DOHH2 (cell line): ENCODE measurements around the gene LRMDA.

ENCODE experiments used
- H3F3A ChIP-seq: fragments of 200-600 bp; sonication (generic), shearing (Covaris generic); 2 replicates; pipeline ENCODE4 v1.6.0; 2016; ENCODE audit warnings: antibody characterized with exemption, mild to moderate bottlenecking; ENCODE audit not compliant: control insufficient read depth, insufficient read depth
- H3K27ac ChIP-seq: fragments of 200-600 bp; sonication (generic); 2 replicates; pipeline ENCODE4 v1.5.1; 2014; ENCODE audit warnings: low read depth, mild to moderate bottlenecking, low read length, moderate library complexity
- H3K27me3 ChIP-seq: fragments of 200-600 bp; sonication (generic); 2 replicates; pipeline ENCODE4 v1.6.1; 2014; ENCODE audit warnings: mild to moderate bottlenecking, low read length, mixed read lengths; ENCODE audit not compliant: control insufficient read depth
- H3K36me3 ChIP-seq: fragments of 200-600 bp; sonication (generic); 2 replicates; pipeline ENCODE4 v1.6.1; 2014; ENCODE audit warnings: mild to moderate bottlenecking, low read length, moderate library complexity, mixed read lengths; ENCODE audit not compliant: control insufficient read depth
- H3K4me1 ChIP-seq: fragments of 200-600 bp; sonication (generic); 2 replicates; pipeline ENCODE4 v1.6.1; 2014; ENCODE audit warnings: mild to moderate bottlenecking, low read length, mixed read lengths; ENCODE audit not compliant: control insufficient read depth
- H3K4me2 ChIP-seq: fragments of 200-600 bp; sonication (generic); 2 replicates; pipeline ENCODE4 v1.6.0; 2014; ENCODE audit warnings: mild to moderate bottlenecking, low read length, moderate library complexity
- H3K4me3 ChIP-seq: fragments of 200-600 bp; sonication (generic); 2 replicates; pipeline ENCODE4 v1.5.1; 2014; ENCODE audit warnings: mild to moderate bottlenecking, low read length, mixed read lengths
- H3K79me2 ChIP-seq: fragments of 200-600 bp; sonication (generic); 2 replicates; pipeline ENCODE4 v1.6.1; 2014; ENCODE audit warnings: mild to moderate bottlenecking, low read length, mixed read lengths; ENCODE audit not compliant: control insufficient read depth
- H3K9me2 ChIP-seq: fragments of 200-600 bp; sonication (generic); replicated peaks from 2 replicates; pipeline ENCODE4 v1.6.1; 2014; ENCODE audit warnings: mild to moderate bottlenecking, low read length, mixed read lengths; ENCODE audit not compliant: control insufficient read depth
- H3K9me3 ChIP-seq: fragments of 200-600 bp; sonication (generic); 2 replicates; pipeline ENCODE4 v1.6.1; 2014; ENCODE audit warnings: antibody characterized with exemption, low read length, mixed read lengths; ENCODE audit not compliant: control insufficient read depth, insufficient read depth
- H4K20me1 ChIP-seq: fragments of 200-600 bp; sonication (generic); 2 replicates; pipeline ENCODE4 v1.6.0; 2014; ENCODE audit warnings: low read depth, mild to moderate bottlenecking, antibody characterized with exemption, low read length, moderate library complexity; ENCODE audit not compliant: control insufficient read depth, insufficient read depth
- CTCF ChIP-seq: fragments of 200-600 bp; sonication (generic); IDR thresholded peaks from one replicate; pipeline ENCODE4 v1.5.1; 2014; ENCODE audit warnings: antibody characterized with exemption, mild to moderate bottlenecking, low read depth, low read length; ENCODE audit not compliant: poor library complexity, severe bottlenecking
- EZH2phosphoT487 ChIP-seq: fragments of 200-600 bp; sonication (generic); IDR thresholded peaks from 2 replicates; pipeline ENCODE4 v1.6.1; 2017; ENCODE audit warnings: borderline replicate concordance, mild to moderate bottlenecking, antibody characterized with exemption, low read length, moderate library complexity, mixed read lengths

Gene LRMDA

GRCh38 chr10:76133597-76134255 is 702.3 kb downstream of the LRMDA start:
- H3F3A ChIP-seq = no peaks in the 10 kb centered on the region

DNA sequence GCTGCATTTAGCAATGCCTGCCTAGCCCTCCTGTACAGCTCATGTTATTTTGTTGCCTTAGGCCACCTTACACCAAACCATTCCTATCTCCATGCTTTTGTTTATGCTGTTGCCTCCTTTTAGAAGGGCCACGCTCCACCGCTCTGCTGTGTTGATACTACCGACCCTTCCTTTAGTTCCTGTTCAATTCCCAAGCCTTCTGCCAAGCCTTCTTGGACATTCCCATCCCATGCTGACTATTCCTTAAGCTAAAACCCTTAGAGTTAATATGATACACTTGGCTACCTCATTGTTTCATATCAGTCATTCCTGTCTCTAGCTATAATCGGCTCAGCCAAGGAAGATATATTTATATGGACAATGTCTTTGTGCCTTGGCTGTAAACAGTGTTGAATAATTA is 705.5 kb downstream of the LRMDA start:
- no peaks in the 10 kb centered on the region for H3K9me3 ChIP-seq
- no peak overlapping the region for H3K27ac ChIP-seq
- no peaks in the 10 kb centered on the region for H3K27me3 ChIP-seq

More at GRCh38 chr10:76133597-76134255, 702.3 kb downstream of the LRMDA start:
- H4K20me1 ChIP-seq = no peaks in the 10 kb centered on the region
- H3K9me2 ChIP-seq = no peaks in the 10 kb centered on the region
- no peak overlapping the region for H3K4me3 ChIP-seq
- no peak overlapping the region for H3K27ac ChIP-seq
- no peaks in the 10 kb centered on the region for H3K4me1 ChIP-seq
- H3K79me2 ChIP-seq = no peaks in the 10 kb centered on the region
- no peak for TF ChIP-seq EZH2phosphoT487
- TF ChIP-seq CTCF = no peak
- H3K36me3 ChIP-seq = no peaks in the 10 kb centered on the region
- H3K4me2 ChIP-seq = no peak overlapping the region
- H3K9me3 ChIP-seq = no peaks in the 10 kb centered on the region
- H3K27me3 ChIP-seq = no peaks in the 10 kb centered on the region

DNA sequence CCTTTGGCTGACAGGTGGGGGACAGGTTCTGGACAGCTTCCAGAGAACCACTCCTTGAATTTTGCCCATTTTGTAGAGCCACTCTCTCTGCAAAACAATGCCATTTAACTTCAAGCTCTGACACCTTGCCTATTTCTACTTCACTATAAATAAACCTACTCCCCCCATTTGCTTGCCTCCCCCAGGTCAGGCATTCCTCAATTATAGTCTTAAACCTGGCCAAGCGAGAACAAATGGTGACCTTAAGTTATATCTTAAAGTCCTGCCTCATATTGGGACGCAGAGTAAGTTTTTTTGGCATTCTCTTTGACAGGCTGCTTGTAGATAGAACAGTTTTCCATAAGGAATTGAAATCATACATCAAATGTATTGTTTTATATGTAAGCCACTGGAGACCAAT is 706.9 kb downstream of the LRMDA start:
- Histone ChIP-seq H3F3A (no peaks in the 10 kb centered on the region), H3K9me2 (no peaks in the 10 kb centered on the region), H3K9me3 (no peaks in the 10 kb centered on the region), H3K4me2 (no peak overlapping the region), H3K79me2 (no peaks in the 10 kb centered on the region), H3K4me1 (no peaks in the 10 kb centered on the region), H4K20me1 (no peaks in the 10 kb centered on the region), H3K4me3 (no peak overlapping the region), H3K27ac (no peak overlapping the region), H3K27me3 (no peaks in the 10 kb centered on the region), H3K36me3 (no peaks in the 10 kb centered on the region)
- no peak for TF ChIP-seq CTCF
- TF ChIP-seq EZH2phosphoT487 = no peak

More for the DNA sequence above, 705.5 kb downstream of the LRMDA start:
- Histone ChIP-seq H3F3A (no peaks in the 10 kb centered on the region), H3K9me2 (no peaks in the 10 kb centered on the region), H3K4me3 (no peak overlapping the region), H3K79me2 (no peaks in the 10 kb centered on the region), H3K36me3 (no peaks in the 10 kb centered on the region), H3K4me1 (no peaks in the 10 kb centered on the region), H4K20me1 (no peaks in the 10 kb centered on the region), H3K4me2 (no peak overlapping the region)
- TF ChIP-seq CTCF = no peak
- no peak for TF ChIP-seq EZH2phosphoT487
